Stimulated activated CD8-positive, alpha-beta memory T cell treated with anti-CD3 and anti-CD28 coated beads, Interleukin-4, amount 100 ng/mL, for 1 hour (primary cell): ENCODE measurements around the gene FSHB.
"Not testable (repeated sequence)": the region's sequence is repeated elsewhere in the genome, so short reads cannot be mapped to it uniquely, and the experiment has no call there.

Source experiments
- DNase-seq, 2 donors: peaks; one replicate each; pipeline ENCODE4 v3.0.0-alpha.2; 2020; ENCODE audit warnings: low read depth in 2 of 2, low spot score in 1 of 2

The FSHB gene

DNA sequence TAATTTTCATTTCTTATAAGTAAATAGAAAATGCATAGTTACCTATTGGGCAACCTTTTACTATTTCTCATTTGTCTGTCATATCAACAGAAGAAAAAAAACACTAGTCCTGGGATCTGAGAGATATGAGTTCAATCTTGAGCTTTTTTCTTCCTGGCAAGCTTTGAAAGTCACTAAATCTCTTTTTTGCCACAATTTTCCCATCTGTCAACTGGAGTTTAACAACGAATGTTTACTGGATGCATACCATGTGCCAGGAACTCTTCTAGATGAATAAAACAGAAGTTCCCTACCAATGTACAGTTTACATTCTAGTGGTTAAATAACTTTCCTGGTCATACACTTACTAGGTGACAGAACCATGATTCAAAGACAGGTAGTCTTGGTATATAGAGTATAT is 31.0 kb downstream of the FSHB start:
- no peak for DNase-seq

GRCh38 chr11:30268638-30269037 is 37.8 kb downstream of the FSHB start:
- not testable (repeated sequence) for DNase-seq

DNA sequence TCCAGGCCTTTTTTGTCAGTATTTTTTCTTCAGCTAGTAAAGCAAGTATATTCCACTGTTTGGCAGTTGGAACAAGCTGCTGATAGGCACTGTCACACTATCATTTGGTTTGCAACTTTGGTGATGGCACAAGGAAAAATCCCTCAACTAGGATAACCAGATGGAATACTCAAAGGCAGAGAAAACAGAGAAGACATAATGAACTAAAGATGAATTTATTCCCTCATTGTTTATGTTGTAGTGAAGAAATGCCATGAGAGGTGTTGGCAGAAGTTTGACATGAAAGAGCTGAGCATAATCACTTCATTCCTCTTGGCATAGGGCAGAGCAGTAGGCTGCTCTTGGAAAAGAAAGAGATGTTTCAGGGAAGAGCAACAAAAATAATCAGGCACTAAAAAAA is 39.9 kb downstream of the FSHB start:
- no peak for DNase-seq

DNA sequence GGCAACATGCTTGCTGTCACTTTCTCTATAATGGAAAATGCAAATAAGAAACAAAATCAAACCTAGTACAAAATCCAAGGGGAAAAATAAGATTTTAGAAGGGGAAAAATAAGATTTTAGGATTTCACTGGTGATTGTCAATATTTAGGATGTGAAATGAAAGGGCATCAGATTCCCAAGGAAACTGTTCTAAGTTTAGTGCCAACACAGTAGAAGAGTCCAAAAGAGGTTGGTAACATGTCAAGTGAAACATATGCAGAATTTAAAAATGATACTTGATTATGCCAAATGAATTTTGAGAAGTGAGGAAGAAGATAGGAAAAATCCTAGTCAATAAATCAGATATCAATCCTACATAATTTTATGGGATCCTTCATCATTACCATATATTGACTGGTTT is 46.4 kb downstream of the FSHB start:
- no peak for DNase-seq

DNA sequence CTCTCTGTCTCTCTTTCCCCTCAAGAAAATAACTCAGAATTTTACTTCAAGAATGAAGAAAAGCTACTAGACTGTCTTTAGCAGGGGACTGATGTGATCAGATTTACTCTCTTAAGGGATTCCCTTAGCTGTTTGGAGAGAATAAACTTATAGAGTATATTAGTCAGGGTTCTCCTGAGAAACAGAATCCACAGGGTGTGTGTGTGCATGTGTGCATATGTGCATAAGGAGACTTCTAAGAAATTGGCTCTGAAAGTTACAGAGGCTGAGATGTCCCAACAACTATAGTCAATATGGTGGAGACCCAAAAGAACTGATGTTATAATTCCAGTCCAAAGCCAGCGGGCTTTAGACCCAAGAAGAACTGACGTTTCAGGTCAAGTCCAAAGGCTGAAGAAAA is 49.0 kb downstream of the FSHB start:
- no peak for DNase-seq

DNA sequence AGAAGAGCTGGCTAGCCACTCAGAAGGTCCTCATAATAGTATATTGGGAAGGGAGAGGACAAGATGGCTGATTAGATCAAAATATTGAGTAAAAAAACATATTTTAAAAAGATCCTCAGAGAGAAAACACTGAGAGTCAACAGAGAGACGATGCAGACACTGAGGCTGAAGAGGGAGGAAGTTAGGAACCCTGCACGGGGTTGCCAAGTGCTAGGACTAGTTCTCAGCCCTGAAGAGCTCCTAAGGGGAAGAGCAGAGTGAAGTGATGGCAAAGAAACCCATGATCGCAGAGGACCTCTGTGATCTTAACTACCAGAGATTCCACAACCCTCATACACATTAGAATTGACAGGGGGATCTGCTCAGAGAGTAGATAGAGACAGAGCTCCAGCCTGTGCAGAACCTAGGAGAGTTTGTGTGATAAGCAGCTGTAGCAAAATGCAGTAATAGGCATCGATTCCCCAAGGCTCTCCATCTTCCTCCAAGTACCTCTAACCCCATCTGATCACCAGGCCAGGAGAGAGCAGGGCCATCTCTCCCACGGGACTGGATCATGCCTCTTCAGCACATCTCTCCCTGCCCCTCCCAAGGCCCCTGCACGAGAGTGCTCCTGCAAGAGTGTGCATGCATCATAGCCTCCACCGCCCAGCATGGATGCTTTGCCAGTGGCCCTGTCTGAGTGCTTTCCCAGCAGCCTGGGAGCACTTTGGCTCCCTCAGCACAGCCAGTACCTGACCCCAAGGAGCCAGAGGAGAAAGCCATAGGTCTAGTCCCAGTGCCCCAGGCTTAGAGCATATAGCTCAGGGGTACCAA is 50.9 kb downstream of the FSHB start:
- DNase-seq, result no peak

- DNase-seq, result no peak
These were observed 51.4 kb downstream of the FSHB start for GRCh38 chr11:30282289-30282631.
